ENCODE measurements around the gene LENG9. TPM values are rescaled to one million over a fixed set of nuclear protein-coding genes. Genes with fewer than 3 reads are reported as not detected.
A peak's percentile ranks its signal among the peaks of the same experiment; 100 is the strongest.

LENG9 gene
- total RNA-seq, 2 experiments from 2014 or later = 4.3 to 5.5 TPM

DNA sequence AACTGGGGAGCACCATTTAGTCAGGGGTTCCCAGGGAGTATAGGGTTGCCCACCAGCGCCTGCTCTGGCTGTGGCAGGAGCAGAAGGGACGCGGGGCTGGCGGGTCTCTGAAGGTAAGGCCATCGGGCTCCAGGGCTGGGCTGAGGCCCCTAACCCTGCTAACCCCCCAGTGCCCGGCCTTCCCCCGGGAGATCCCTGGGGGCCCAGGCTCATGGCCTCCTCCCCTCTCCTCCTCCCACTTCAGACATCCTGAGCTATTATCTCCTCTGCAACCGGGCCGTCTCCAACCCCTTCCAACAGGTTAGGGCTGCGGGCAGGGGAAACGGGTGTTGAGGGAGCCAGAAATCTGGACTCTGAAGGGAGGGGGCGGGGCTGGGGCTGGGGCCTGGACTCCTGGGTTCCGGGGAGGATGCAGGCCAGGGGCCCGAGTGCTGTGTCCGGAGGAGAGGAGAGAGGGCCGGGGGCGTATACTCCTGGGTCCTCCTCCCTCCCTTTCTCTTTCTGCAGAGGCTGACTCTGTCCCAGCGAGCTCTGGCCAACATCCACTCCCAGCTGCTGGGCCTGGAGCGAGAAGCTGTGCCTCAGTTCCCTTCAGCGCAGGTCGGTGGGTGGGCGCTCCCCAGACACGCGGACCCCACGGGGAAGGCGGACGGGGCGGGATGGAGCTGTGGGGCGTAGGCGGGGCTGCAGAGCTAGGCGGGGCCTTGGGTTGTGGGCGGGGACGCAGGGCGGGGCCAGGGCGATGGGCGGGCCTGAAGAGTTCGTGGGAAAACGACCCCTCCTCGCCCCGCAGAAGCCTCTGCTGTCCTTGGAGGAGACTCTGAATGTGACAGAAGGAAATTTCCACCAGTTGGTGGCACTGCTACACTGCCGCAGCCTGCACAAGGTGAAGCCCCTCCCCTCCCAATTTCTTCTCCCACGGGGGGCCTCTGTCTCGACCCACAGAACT, 33.0 kb downstream of the LENG9 start:
- POLR2A ChIA-PET = interaction anchor here (0.7 to 1.5 kb wide), 2 partner anchors 8 to 17 kb away, joined by 3 to 7 read pairs; no protein-coding TSS in a partner anchor
- peak; percentile 64 for DNase-seq
- Mint-ChIP-seq H3K4me3 (peak overlapping the region; percentile 24), H3K9me3 (no peaks in the 10 kb centered on the region), H3K27me3 (peaks cover 19% of the 10 kb centered on the region), H3K36me3 (ENCODE audit: low read depth) (no peaks in the 10 kb centered on the region), H3K4me1 (ENCODE audit: low read depth) (peaks cover 10% of the 10 kb centered on the region), H3K27ac (no peak overlapping the region)
- peak; percentile 81 for ATAC-seq
- intact Hi-C loops (cut with micrococcal nuclease) = no loop called here
- TF ChIP-seq, protein P1, sequence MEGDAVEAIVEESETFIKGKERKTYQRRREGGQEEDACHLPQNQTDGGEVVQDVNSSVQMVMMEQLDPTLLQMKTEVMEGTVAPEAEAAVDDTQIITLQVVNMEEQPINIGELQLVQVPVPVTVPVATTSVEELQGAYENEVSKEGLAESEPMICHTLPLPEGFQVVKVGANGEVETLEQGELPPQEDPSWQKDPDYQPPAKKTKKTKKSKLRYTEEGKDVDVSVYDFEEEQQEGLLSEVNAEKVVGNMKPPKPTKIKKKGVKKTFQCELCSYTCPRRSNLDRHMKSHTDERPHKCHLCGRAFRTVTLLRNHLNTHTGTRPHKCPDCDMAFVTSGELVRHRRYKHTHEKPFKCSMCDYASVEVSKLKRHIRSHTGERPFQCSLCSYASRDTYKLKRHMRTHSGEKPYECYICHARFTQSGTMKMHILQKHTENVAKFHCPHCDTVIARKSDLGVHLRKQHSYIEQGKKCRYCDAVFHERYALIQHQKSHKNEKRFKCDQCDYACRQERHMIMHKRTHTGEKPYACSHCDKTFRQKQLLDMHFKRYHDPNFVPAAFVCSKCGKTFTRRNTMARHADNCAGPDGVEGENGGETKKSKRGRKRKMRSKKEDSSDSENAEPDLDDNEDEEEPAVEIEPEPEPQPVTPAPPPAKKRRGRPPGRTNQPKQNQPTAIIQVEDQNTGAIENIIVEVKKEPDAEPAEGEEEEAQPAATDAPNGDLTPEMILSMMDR (IDR thresholded peaks at IDR 0.05) = no peak
- CTCF ChIA-PET = interaction anchor here (1.0 to 1.2 kb wide), 4 partner anchors 9 to 106 kb away, joined by 3 to 4 read pairs (median 3); partner anchors contain the start of gene TTYH1

DNA sequence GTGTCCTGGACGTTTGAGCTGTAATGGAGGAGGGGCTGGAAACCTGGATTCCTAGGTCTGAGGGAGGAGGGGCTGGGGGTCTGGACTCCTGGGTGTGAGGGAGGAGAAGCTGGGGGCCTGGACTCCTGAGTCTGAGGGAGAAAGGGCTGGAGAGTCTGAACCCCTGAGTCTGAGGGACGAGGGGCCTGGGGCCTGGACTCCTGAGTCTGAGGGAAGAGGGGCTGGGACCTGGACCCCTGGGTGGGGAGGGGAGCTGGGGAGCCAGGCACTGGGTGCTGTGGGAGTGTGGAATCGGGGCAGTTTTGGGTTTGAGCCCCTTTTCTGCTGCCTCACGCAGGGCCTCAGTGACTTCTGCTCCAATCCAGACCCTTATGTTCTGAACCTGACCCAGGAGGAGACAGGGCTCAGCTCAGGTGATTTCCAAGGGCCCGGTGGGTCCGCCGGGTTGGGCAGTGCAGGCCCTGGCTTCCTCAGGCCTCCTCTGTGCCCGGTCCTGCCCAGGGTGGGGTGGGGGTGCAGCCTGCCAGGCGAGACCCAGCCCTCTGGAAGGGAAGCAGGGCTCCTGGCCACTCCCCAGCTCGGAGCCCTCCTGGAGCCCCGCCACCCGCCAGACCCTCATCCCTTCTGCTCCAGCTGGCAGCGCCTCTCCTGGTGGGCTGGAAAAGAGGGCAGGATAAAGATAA, 33.9 kb downstream of the LENG9 start:
- Mint-ChIP-seq H3K4me1 (ENCODE audit: low read depth) (peaks cover 4% of the 10 kb centered on the region), H3K27me3 (peaks cover 28% of the 10 kb centered on the region), H3K27ac (no peak overlapping the region), H3K9me3 (no peaks in the 10 kb centered on the region), H3K36me3 (ENCODE audit: low read depth) (no peaks in the 10 kb centered on the region), H3K4me3 (no peak overlapping the region)
- DNase-seq (no peak), ATAC-seq (no peak)
- TF ChIP-seq, protein P1 (IDR thresholded peaks at IDR 0.05) = no peak
- ChIA-PET CTCF (interaction anchor here (1.0 to 1.2 kb wide), 3 partner anchors 13 to 105 kb away, joined by 3 to 4 read pairs (median 3); no protein-coding TSS in a partner anchor), POLR2A (interaction anchor here (1.5 kb wide), 1 partner anchor 9 kb away, joined by 7 read pairs; no protein-coding TSS in a partner anchor)
- intact Hi-C loops (cut with micrococcal nuclease) = no loop called here

GRCh38 chr19:54429176-54429495, 34.4 kb downstream of the LENG9 start:
- peaks cover 34% of the 10 kb centered on the region for H3K27me3 Mint-ChIP-seq

DNA sequence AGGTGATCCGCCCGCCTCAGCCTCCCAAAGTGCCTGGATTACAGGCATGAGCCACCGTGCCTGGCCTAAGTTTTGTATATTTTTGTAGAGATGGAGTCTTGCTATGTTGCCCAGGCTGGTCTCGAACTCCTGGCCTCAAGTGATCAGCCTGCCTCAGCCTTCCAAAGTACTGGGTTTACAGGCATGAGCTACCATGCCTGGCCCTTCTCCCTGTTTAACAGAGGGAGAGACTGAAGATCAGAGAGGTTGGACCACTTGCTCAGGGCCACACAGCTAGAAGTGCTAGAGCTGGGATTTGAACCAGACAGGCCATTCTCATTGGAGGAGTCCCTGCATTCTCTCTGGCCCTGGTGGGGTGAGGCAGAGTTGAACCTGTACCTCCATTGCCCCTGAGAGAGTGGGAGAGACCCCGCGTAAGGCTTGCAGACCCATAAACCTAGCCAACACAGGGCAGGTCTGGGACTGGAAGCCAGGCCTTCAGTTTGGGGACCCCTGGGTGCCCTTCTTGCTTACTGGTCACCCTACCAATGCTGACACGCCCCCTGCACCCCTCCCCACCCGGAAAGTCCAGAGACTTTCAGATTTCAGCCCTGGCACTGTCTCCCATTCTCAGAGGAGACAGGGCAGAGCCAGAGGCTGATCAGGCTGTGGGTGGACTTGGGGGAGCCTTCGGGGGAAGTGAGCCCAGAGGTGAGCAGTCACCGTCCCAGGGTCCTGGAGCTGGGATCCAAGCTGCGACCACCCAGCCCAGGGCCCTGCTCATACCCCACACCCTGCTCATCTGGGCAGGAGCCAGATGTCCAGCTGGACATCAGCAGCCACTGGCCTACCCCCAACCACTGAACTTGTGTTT, 35.0 kb downstream of the LENG9 start:
- no peak for DNase-seq
- ChIA-PET CTCF (interaction anchor here (1.2 kb wide), 1 partner anchor 13 kb away, joined by 3 read pairs; no protein-coding TSS in a partner anchor), POLR2A (interaction anchor here (1.5 kb wide), 1 partner anchor 10 kb away, joined by 7 read pairs; no protein-coding TSS in a partner anchor)
- Mint-ChIP-seq H3K27me3 (peaks cover 37% of the 10 kb centered on the region), H3K4me1 (ENCODE audit: low read depth) (peaks cover 2% of the 10 kb centered on the region), H3K27ac (no peak overlapping the region), H3K9me3 (no peaks in the 10 kb centered on the region), H3K36me3 (ENCODE audit: low read depth) (no peaks in the 10 kb centered on the region), H3K4me3 (no peak overlapping the region)
- TF ChIP-seq, protein P1 (IDR thresholded peaks at IDR 0.05) = no peak
- intact Hi-C loops (cut with micrococcal nuclease) = no loop called here
- ATAC-seq = no peak

More at GRCh38 chr19:54429176-54429495, 34.4 kb downstream of the LENG9 start:
- DNase-seq (no peak), ATAC-seq (no peak)
- Mint-ChIP-seq H3K36me3 (ENCODE audit: low read depth) (no peaks in the 10 kb centered on the region), H3K4me1 (ENCODE audit: low read depth) (peaks cover 2% of the 10 kb centered on the region), H3K27ac (no peak overlapping the region), H3K4me3 (no peak overlapping the region), H3K9me3 (no peaks in the 10 kb centered on the region)
- intact Hi-C loops (cut with micrococcal nuclease) = no loop called here
- TF ChIP-seq, protein P1 (IDR thresholded peaks at IDR 0.05) = no peak
- POLR2A ChIA-PET = interaction anchor here (1.5 kb wide), 1 partner anchor 10 kb away, joined by 7 read pairs; no protein-coding TSS in a partner anchor
- CTCF ChIA-PET = interaction anchor here (1.2 kb wide), 2 partner anchors 13 to 105 kb away, joined by 3 to 4 read pairs; no protein-coding TSS in a partner anchor

Data from activated CD8-positive, alpha-beta T cell treated with anti-CD3 and anti-CD28 coated beads for 36 hours (primary cell).